ENCODE results near the gene ADAP1.

Gene ADAP1

DNA sequence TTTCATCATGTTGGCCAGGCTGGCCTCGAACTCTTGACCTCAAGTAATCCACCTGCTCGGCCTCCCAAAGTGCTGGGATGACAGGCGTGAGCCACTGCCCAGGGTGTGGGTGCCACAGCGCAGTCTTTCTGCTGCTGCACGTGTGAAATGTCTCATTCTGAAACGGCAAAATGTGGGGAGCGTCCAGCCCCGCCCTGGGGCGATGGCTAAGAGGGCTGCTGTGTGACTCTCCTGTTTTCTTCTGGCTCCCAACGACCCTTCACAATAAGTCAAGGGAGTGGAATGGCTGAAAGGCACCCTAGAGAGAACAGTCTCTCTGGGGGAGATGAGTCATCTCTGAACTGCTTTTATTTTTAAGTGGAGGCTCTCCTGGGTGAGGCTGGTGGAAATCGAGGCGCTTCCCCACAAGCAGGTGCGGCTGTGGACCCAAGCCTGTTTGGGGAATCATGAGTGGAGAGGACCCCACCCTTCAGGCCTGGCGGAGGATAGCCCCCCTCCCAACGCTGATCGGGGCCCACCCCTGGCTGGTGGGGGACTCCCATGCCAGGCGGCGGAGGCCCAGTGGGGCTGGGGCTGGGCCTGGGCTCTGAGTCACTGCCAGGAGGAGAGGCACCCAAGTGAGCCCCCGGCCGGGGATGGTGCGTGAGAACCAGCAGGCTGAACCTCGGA, 18.0 kb downstream of the ADAP1 start:
- Histone ChIP-seq H3K79me2 (ENCODE audit: insufficient read depth, low read length) (no peaks in the 10 kb centered on the region), H3K9ac (ENCODE audit: low read depth, low read length) (no peak overlapping the region), H3K4me2 (ENCODE audit: insufficient read depth, low read length) (no peak overlapping the region), H3K27me3 (ENCODE audit: insufficient read depth, low read length, poor library complexity) (no peaks in the 10 kb centered on the region), H3K9me3 (ENCODE audit: insufficient read depth, low read length, severe bottlenecking) (no peaks in the 10 kb centered on the region), H3K27ac (ENCODE audit: low read length) (no peak overlapping the region), H4K20me1 (ENCODE audit: insufficient read depth, low read length) (no peaks in the 10 kb centered on the region), H3K4me3 (ENCODE audit: low read depth in 1 of 2, low read length in 2 of 2) (no peak overlapping the region), H3K36me3 (ENCODE audit: insufficient read depth, low read length) (no peaks in the 10 kb centered on the region), H3K4me1 (ENCODE audit: insufficient read depth, low read length) (no peaks in the 10 kb centered on the region), H2AFZ (ENCODE audit: low read depth, low read length) (no peak overlapping the region)
- TF ChIP-seq EZH2 (IDR thresholded peaks at IDR 0.05; ENCODE audit: borderline replicate concordance, low read depth, low read length, severe bottlenecking), result no peak
- ATAC-seq (ENCODE audit: insufficient read depth, low read depth) (peak; percentile 52; the same call in 1 of the 3 replicates), DNase-seq (peak; percentile 11)

DNA sequence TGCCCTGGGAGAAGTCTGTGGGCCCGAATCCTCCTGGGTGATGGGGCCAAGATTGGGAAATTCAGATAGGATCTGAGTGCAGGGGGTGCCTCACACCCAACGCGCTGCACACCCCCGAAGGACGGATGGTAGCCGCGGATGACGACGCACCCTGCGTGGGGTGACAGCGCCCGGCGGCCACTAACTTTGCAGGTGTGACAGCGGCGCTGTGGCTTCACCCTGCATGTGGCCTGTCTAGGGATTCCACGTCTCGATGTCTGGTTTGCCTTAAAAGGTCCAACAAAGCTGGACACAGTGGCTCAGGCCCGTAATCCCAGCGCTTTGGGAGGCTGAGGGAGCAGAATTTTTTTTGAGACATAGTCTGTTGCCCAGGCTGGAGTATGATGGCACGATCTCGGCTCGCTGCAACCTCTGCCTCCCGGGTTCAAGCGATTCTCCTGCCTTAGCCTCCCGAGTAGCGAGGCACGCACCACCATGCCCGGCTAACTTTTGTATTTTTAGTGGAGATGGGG, 18.6 kb downstream of the ADAP1 start:
- no peak overlapping the region for H3K9ac ChIP-seq (ENCODE audit: low read depth, low read length)
- H2AFZ ChIP-seq (ENCODE audit: low read depth, low read length), result no peak overlapping the region

GRCh38 chr7:935164-935873, 19.2 kb downstream of the ADAP1 start:
- Histone ChIP-seq H2AFZ (ENCODE audit: low read depth, low read length) (no peak overlapping the region), H3K4me2 (ENCODE audit: insufficient read depth, low read length) (no peak overlapping the region), H3K79me2 (ENCODE audit: insufficient read depth, low read length) (no peaks in the 10 kb centered on the region), H3K27ac (ENCODE audit: low read length) (no peak overlapping the region), H3K4me1 (ENCODE audit: insufficient read depth, low read length) (no peaks in the 10 kb centered on the region), H3K36me3 (ENCODE audit: insufficient read depth, low read length) (no peaks in the 10 kb centered on the region), H3K9me3 (ENCODE audit: insufficient read depth, low read length, severe bottlenecking) (no peaks in the 10 kb centered on the region), H3K27me3 (ENCODE audit: insufficient read depth, low read length, poor library complexity) (no peaks in the 10 kb centered on the region), H3K4me3 (ENCODE audit: low read depth in 1 of 2, low read length in 2 of 2) (no peak overlapping the region), H3K9ac (ENCODE audit: low read depth, low read length) (no peak overlapping the region), H4K20me1 (ENCODE audit: insufficient read depth, low read length) (no peaks in the 10 kb centered on the region)
- DNase-seq (no peak), ATAC-seq (ENCODE audit: insufficient read depth, low read depth) (no peak)
- TF ChIP-seq EZH2 (IDR thresholded peaks at IDR 0.05; ENCODE audit: borderline replicate concordance, low read depth, low read length, severe bottlenecking), result no peak
- TF ChIP-seq, protein P1, sequence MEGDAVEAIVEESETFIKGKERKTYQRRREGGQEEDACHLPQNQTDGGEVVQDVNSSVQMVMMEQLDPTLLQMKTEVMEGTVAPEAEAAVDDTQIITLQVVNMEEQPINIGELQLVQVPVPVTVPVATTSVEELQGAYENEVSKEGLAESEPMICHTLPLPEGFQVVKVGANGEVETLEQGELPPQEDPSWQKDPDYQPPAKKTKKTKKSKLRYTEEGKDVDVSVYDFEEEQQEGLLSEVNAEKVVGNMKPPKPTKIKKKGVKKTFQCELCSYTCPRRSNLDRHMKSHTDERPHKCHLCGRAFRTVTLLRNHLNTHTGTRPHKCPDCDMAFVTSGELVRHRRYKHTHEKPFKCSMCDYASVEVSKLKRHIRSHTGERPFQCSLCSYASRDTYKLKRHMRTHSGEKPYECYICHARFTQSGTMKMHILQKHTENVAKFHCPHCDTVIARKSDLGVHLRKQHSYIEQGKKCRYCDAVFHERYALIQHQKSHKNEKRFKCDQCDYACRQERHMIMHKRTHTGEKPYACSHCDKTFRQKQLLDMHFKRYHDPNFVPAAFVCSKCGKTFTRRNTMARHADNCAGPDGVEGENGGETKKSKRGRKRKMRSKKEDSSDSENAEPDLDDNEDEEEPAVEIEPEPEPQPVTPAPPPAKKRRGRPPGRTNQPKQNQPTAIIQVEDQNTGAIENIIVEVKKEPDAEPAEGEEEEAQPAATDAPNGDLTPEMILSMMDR (IDR thresholded peaks at IDR 0.05; ENCODE audit: borderline replicate concordance, extremely low read depth, low read length, poor library complexity, severe bottlenecking), result no peak

More for the DNA sequence above, 18.6 kb downstream of the ADAP1 start:
- Histone ChIP-seq H3K79me2 (ENCODE audit: insufficient read depth, low read length) (no peaks in the 10 kb centered on the region), H3K27me3 (ENCODE audit: insufficient read depth, low read length, poor library complexity) (no peaks in the 10 kb centered on the region), H3K4me2 (ENCODE audit: insufficient read depth, low read length) (no peak overlapping the region), H3K4me3 (ENCODE audit: low read depth in 1 of 2, low read length in 2 of 2) (no peak overlapping the region), H4K20me1 (ENCODE audit: insufficient read depth, low read length) (no peaks in the 10 kb centered on the region), H3K36me3 (ENCODE audit: insufficient read depth, low read length) (no peaks in the 10 kb centered on the region), H3K4me1 (ENCODE audit: insufficient read depth, low read length) (no peaks in the 10 kb centered on the region), H3K27ac (ENCODE audit: low read length) (no peak overlapping the region), H3K9me3 (ENCODE audit: insufficient read depth, low read length, severe bottlenecking) (no peaks in the 10 kb centered on the region)
- TF ChIP-seq, protein P1 (IDR thresholded peaks at IDR 0.05; ENCODE audit: borderline replicate concordance, extremely low read depth, low read length, poor library complexity, severe bottlenecking), result no peak
- TF ChIP-seq EZH2 (IDR thresholded peaks at IDR 0.05; ENCODE audit: borderline replicate concordance, low read depth, low read length, severe bottlenecking), result no peak
- ATAC-seq (ENCODE audit: insufficient read depth, low read depth) (no peak), DNase-seq (no peak)

Measured in DND-41 (cell line).